ENCODE data around the gene LUZP2.

DNA sequence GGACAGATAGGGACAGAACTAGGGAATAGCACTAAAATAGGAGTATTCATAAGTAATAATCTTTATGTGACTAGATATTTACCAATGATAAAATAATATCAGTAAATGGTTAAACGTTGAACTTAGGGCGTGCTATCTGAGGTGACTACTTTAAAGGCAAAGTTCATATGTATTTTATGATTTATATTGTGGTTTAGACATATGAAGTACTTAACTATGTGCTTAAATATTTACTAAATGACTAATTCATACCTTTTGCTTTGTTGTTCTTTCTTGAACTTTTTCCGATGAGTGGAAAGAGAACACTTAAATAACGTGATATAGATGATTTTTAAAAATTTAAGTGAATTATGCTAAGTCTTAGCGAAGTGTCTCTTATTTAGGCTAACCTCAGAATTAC is 14.7 kb downstream of the LUZP2 start:
- TF ChIP-seq, protein P1, sequence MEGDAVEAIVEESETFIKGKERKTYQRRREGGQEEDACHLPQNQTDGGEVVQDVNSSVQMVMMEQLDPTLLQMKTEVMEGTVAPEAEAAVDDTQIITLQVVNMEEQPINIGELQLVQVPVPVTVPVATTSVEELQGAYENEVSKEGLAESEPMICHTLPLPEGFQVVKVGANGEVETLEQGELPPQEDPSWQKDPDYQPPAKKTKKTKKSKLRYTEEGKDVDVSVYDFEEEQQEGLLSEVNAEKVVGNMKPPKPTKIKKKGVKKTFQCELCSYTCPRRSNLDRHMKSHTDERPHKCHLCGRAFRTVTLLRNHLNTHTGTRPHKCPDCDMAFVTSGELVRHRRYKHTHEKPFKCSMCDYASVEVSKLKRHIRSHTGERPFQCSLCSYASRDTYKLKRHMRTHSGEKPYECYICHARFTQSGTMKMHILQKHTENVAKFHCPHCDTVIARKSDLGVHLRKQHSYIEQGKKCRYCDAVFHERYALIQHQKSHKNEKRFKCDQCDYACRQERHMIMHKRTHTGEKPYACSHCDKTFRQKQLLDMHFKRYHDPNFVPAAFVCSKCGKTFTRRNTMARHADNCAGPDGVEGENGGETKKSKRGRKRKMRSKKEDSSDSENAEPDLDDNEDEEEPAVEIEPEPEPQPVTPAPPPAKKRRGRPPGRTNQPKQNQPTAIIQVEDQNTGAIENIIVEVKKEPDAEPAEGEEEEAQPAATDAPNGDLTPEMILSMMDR (IDR thresholded peaks at IDR 0.05): no peak
- no peak for TF ChIP-seq POLR2A (IDR thresholded peaks at IDR 0.05)
